NCI-H226 (cell line): ENCODE results near the gene C12orf75.
"Not testable (repeated sequence)": the region's sequence is repeated elsewhere in the genome, so short reads cannot be mapped to it uniquely, and the experiment has no call there.

ENCODE experiments used
- DNase-seq: peaks from one replicate; pipeline ENCODE4 v3.0.0-alpha.2; 2015

C12orf75 gene

GRCh38 chr12:105330283-105330930, at the start of gene C12orf75:
Gene C12orf75 (plus strand): TSS chr12:105330691. CDS start chr12:105330892, 201 bp downstream.
- DNase-seq: peak; percentile 79

- no peak for DNase-seq
Measured at GRCh38 chr12:105280966-105281693, 49.4 kb upstream of the C12orf75 start.

- DNase-seq: no peak
Measured at GRCh38 chr12:105281694-105282049, 48.8 kb upstream of the C12orf75 start.

GRCh38 chr12:105285378-105285777, 45.1 kb upstream of the C12orf75 start:
- no peak for DNase-seq

GRCh38 chr12:105287408-105287807, 43.1 kb upstream of the C12orf75 start:
- DNase-seq: no peak

GRCh38 chr12:105288311-105288996, 42.0 kb upstream of the C12orf75 start:
- DNase-seq: no peak

- DNase-seq: peak; percentile 29
Measured at GRCh38 chr12:105289114-105289904, 41.2 kb upstream of the C12orf75 start.

- peak; percentile 31 for DNase-seq
Measured at GRCh38 chr12:105291531-105291930, 39.0 kb upstream of the C12orf75 start.

GRCh38 chr12:105292705-105293104, 37.8 kb upstream of the C12orf75 start:
- DNase-seq: peak; percentile 26

GRCh38 chr12:105293187-105293586, 37.3 kb upstream of the C12orf75 start:
- DNase-seq: no peak

- DNase-seq: no peak
Measured at GRCh38 chr12:105294161-105294560, 36.3 kb upstream of the C12orf75 start.

- peak; percentile 26 for DNase-seq
Measured at GRCh38 chr12:105294886-105295479, 35.5 kb upstream of the C12orf75 start.

- DNase-seq: no peak
Measured at GRCh38 chr12:105296116-105297089, 34.1 kb upstream of the C12orf75 start.

- DNase-seq: no peak
Measured at GRCh38 chr12:105300883-105301282, 29.6 kb upstream of the C12orf75 start.

GRCh38 chr12:105301696-105302095, 28.8 kb upstream of the C12orf75 start:
- DNase-seq: no peak

GRCh38 chr12:105302986-105303385, 27.5 kb upstream of the C12orf75 start:
- DNase-seq: not testable (repeated sequence)

GRCh38 chr12:105304626-105305025, 25.9 kb upstream of the C12orf75 start:
- not testable (repeated sequence) for DNase-seq

GRCh38 chr12:105307601-105308314, 22.7 kb upstream of the C12orf75 start:
- not testable (repeated sequence) for DNase-seq

GRCh38 chr12:105308839-105309238, 21.7 kb upstream of the C12orf75 start:
- not testable (repeated sequence) for DNase-seq

- DNase-seq: not testable (repeated sequence)
Measured at GRCh38 chr12:105309384-105309783, 21.1 kb upstream of the C12orf75 start.
